SK-N-SH treated with all-trans-retinoic acid at 6 μM for 48 hours (cell line): Measurements from ENCODE around the gene PLAAT3.

Experiments
- ARNTL ChIP-seq: fragments of 450-650 bp; formaldehyde crosslinking; IDR thresholded peaks from 2 replicates; pipeline ENCODE4 v1.5.0; 2020; ENCODE audit warnings: low read depth, mild to moderate bottlenecking, moderate library complexity, borderline replicate concordance
- BACH2 ChIP-seq: fragments of 250-450 bp; sonication (Bioruptor Pico); IDR thresholded peaks from 2 replicates; pipeline ENCODE4 v1.9.0; 2021; ENCODE audit warnings: mild to moderate bottlenecking, borderline replicate concordance
- CREB5 ChIP-seq: fragments of 250-450 bp; sonication (Bioruptor Pico); IDR thresholded peaks from 2 replicates; pipeline ENCODE4 v1.5.1; 2020; ENCODE audit warnings: low read depth, mild to moderate bottlenecking, moderate library complexity
- CSRNP3 ChIP-seq: fragments of 250-450 bp; sonication (Bioruptor Pico); IDR thresholded peaks from 2 replicates; pipeline ENCODE4 v1.5.1; 2021; ENCODE audit warnings: mild to moderate bottlenecking, moderate library complexity
- GLIS3 ChIP-seq: fragments of 250-450 bp; sonication (Bioruptor Pico); IDR thresholded peaks from 2 replicates; pipeline ENCODE4 v1.5.0; 2020; ENCODE audit warnings: mild to moderate bottlenecking, moderate library complexity
- OSR1 ChIP-seq: fragments of 250-450 bp; sonication (Bioruptor Pico); IDR thresholded peaks from 2 replicates; pipeline ENCODE4 v1.8.0; 2022; ENCODE audit warnings: moderate library complexity, mild to moderate bottlenecking, inconsistent platforms
- PATZ1 ChIP-seq: fragments of 250-450 bp; sonication (Bioruptor Pico); IDR thresholded peaks from 2 replicates; pipeline ENCODE4 v1.8.0; 2020; ENCODE audit warnings: mild to moderate bottlenecking, moderate library complexity, borderline replicate concordance
- RARB ChIP-seq: fragments of 250-450 bp; sonication (Bioruptor Pico); IDR thresholded peaks from 2 replicates; pipeline ENCODE4 v1.8.0; 2021; ENCODE audit warnings: mild to moderate bottlenecking, moderate library complexity
- TCF4 ChIP-seq: fragments of 250-450 bp; sonication (Bioruptor Pico); IDR thresholded peaks from 2 replicates; pipeline ENCODE4 v1.8.0; 2021; ENCODE audit warnings: mild to moderate bottlenecking, moderate library complexity, borderline replicate concordance
- TOX ChIP-seq: fragments of 250-450 bp; sonication (Bioruptor Pico); IDR thresholded peaks from 2 replicates; pipeline ENCODE4 v1.8.0; 2021; ENCODE audit warnings: mild to moderate bottlenecking, moderate library complexity, borderline replicate concordance
- TSHZ2 ChIP-seq: fragments of 250-450 bp; sonication (Bioruptor Pico); IDR thresholded peaks from 2 replicates; pipeline ENCODE4 v1.5.0; 2020; ENCODE audit warnings: mild to moderate bottlenecking, moderate library complexity
- ZC3H10 ChIP-seq: fragments of 250-450 bp; sonication (Bioruptor Pico); IDR thresholded peaks from 2 replicates; pipeline ENCODE4 v1.5.1; 2021; ENCODE audit warnings: mild to moderate bottlenecking, moderate library complexity
- ZFP3 ChIP-seq: fragments of 250-450 bp; sonication (Bioruptor Pico); IDR thresholded peaks from 2 replicates; pipeline ENCODE4 v1.5.0; 2020; ENCODE audit warnings: mild to moderate bottlenecking, moderate library complexity
- ZFP30 ChIP-seq: fragments of 450-650 bp; formaldehyde crosslinking; IDR thresholded peaks from 2 replicates; pipeline ENCODE4 v1.5.0; 2022; ENCODE audit warnings: mild to moderate bottlenecking, moderate library complexity

GRCh38 chr11:63609971-63610580, 4.2 kb downstream of the PLAAT3 start:
- TF ChIP-seq RARB (CRISPR knock-in tag) (no peak), PATZ1 (CRISPR knock-in tag) (no peak), OSR1 (CRISPR knock-in tag) (no peak), TOX (no peak), CREB5 (no peak), TCF4 (CRISPR knock-in tag) (no peak), BACH2 (CRISPR knock-in tag) (no peak), ZFP30 (no peak), TSHZ2 (CRISPR knock-in tag) (no peak), CSRNP3 (no peak), ZFP3 (CRISPR knock-in tag) (no peak), ZC3H10 (CRISPR knock-in tag) (no peak), GLIS3 (no peak), ARNTL (CRISPR knock-in tag) (no peak)
